OCI-LY7 (cell line): Measurements from ENCODE around the gene SELPLG. TPM values are rescaled to one million over a fixed set of nuclear protein-coding genes. Genes with fewer than 3 reads are reported as not detected.

ENCODE experiments used
- BruUV-seq: library from RNA; stranded (reverse); fragments of 400-500 nt; replicated peaks from 2 replicates; lab custom pipeline; 2021; lab: Mats Ljungman, UMichigan
- CTCF ChIA-PET: fragments of 300-600 bp; sonication (Branson Sonifier 250); formaldehyde crosslinking; loops from one replicate; lab custom pipeline; 2022; ENCODE audit warnings: antibody characterized with exemption; ENCODE audit not compliant: unreplicated experiment; lab: Charles Lee
- POLR2A ChIA-PET: fragments of 300-600 bp; sonication (Branson Sonifier 250); formaldehyde crosslinking; loops from one replicate; lab custom pipeline; 2022; ENCODE audit warnings: antibody characterized with exemption; lab: Charles Lee
- DNase-seq: peaks from one replicate; pipeline ENCODE4 v3.0.0-alpha.2; 2015; ENCODE audit warnings: low spot score
- H2AFZ ChIP-seq: fragments of 200-600 bp; sonication (generic), shearing (Covaris generic); 2 replicates; pipeline ENCODE4 v1.6.1; 2014; ENCODE audit warnings: mild to moderate bottlenecking, antibody characterized with exemption, low read length, moderate library complexity
- H3K27ac ChIP-seq: fragments of 200-600 bp; sonication (generic); 2 replicates; pipeline ENCODE4 v1.5.1; 2014; ENCODE audit warnings: mixed run types, low read depth, mild to moderate bottlenecking, moderate library complexity, low read length, inconsistent platforms; ENCODE audit not compliant: poor library complexity, severe bottlenecking
- H3K36me3 ChIP-seq: fragments of 200-600 bp; sonication (generic); 2 replicates; pipeline ENCODE4 v1.6.1; 2014; ENCODE audit warnings: mild to moderate bottlenecking, antibody characterized with exemption, low read length, moderate library complexity, mixed read lengths; ENCODE audit not compliant: insufficient read depth
- H3K4me1 ChIP-seq: fragments of 200-600 bp; sonication (generic); 2 replicates; pipeline ENCODE4 v1.5.1; 2014; ENCODE audit warnings: mild to moderate bottlenecking, low read length; ENCODE audit not compliant: insufficient read depth, poor library complexity, severe bottlenecking
- H3K4me2 ChIP-seq: fragments of 200-600 bp; sonication (generic); 2 replicates; pipeline ENCODE4 v1.6.1; 2014; ENCODE audit warnings: mild to moderate bottlenecking, low read length
- H3K4me3 ChIP-seq: fragments of 200-600 bp; sonication (generic); 2 replicates; pipeline ENCODE4 v1.5.1; 2014; ENCODE audit warnings: mild to moderate bottlenecking, low read depth, low read length; ENCODE audit not compliant: poor library complexity, severe bottlenecking
- H3K79me2 ChIP-seq: fragments of 200-600 bp; sonication (generic); 2 replicates; pipeline ENCODE4 v1.6.1; 2016; ENCODE audit warnings: low read depth, mild to moderate bottlenecking, low read length, moderate library complexity, mixed read lengths; ENCODE audit not compliant: insufficient read depth
- H3K9me2 ChIP-seq: fragments of 200-600 bp; sonication (generic); 2 replicates; pipeline ENCODE4 v1.6.1; 2016; ENCODE audit warnings: mild to moderate bottlenecking, low read length, mixed read lengths; ENCODE audit not compliant: insufficient read depth
- H3K9me3 ChIP-seq: fragments of 200-600 bp; sonication (generic); 2 replicates; pipeline ENCODE4 v1.6.1; 2014; ENCODE audit warnings: mild to moderate bottlenecking, mixed run types, low read length, mixed read lengths
- H4K20me1 ChIP-seq: fragments of 200-600 bp; sonication (generic); 2 replicates; pipeline ENCODE4 v1.6.1; 2014; ENCODE audit warnings: mild to moderate bottlenecking, antibody characterized with exemption, low read length, moderate library complexity, mixed read lengths; ENCODE audit not compliant: insufficient read depth
- EZH2phosphoT487 ChIP-seq: fragments of 200-600 bp; sonication (generic); IDR thresholded peaks from 2 replicates; pipeline ENCODE4 v1.6.1; 2018; ENCODE audit warnings: low read depth, borderline replicate concordance, mild to moderate bottlenecking, mixed run types, antibody characterized with exemption, low read length, moderate library complexity, mixed read lengths
- intact Hi-C: fragments of 100-400 bp; cut with micrococcal nuclease; formaldehyde crosslinking; loops from one replicate; pipeline ENCODE4 v1.10.0; 2022; ENCODE audit not compliant: unreplicated experiment
- total RNA-seq, 2 experiments: library from RNA; depleted of rRNA in 1 of 2; stranded (reverse); fragments of >200 nt in 1 of 2; shearing (Covaris generic) in 1 of 2; gene quantifications; 2 replicates each; pipeline ENCODE4 v1.2.3, GENCODE V29; 2014 to 2022
- TF ChIP-seq, protein P1 (sequence below): fragments of 200-600 bp; sonication (generic); conservative IDR thresholded peaks from 2 replicates; pipeline ENCODE4 v1.5.1; 2014; ENCODE audit warnings: mild to moderate bottlenecking, antibody characterized with exemption, low read length, moderate library complexity, mixed read lengths

SELPLG gene
- total RNA-seq, 2 experiments from 2014 or later, result 20.0 to 21.0 TPM

DNA sequence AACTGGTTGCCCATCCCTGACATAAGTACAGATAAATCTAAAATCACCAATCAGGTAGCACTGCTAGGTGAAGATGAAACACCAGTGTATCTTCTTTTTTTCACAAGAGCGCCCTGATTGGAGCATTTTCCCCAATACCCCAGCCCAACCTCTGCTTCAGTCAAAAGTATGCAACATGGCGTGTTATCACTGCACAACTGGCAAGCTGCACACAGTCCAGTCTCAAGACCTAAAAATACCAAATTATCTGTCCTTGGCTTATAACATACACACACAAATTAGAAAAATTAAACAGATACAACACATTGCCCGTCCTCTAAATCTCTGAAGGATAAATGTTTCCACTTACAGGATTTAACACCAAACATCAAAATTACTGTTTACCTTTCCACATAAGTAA, 20.2 kb upstream of the SELPLG start:
- Histone ChIP-seq H3K9me3 (no peaks in the 10 kb centered on the region), H3K27ac (peak overlapping the region; percentile 88), H3K36me3 (peaks cover 67% of the 10 kb centered on the region), H3K79me2 (peaks cover 4% of the 10 kb centered on the region; the same call in 1 of the 2 replicates), H2AFZ (no peak overlapping the region), H3K4me3 (peak overlapping the region; percentile 23), H3K4me2 (peak overlapping the region; percentile 66), H3K4me1 (peaks cover 55% of the 10 kb centered on the region), H3K9me2 (no peaks in the 10 kb centered on the region), H4K20me1 (no peaks in the 10 kb centered on the region)
- POLR2A ChIA-PET, result interaction anchor here (1.2 to 6.9 kb wide), 4 partner anchors 9 to 87 kb away, joined by 8 to 174 read pairs (median 24); partner anchors contain the start of gene SELPLG
- no TSS peak for BruUV-seq
- no peak for DNase-seq
- no peak for TF ChIP-seq EZH2phosphoT487
- TF ChIP-seq, protein P1, sequence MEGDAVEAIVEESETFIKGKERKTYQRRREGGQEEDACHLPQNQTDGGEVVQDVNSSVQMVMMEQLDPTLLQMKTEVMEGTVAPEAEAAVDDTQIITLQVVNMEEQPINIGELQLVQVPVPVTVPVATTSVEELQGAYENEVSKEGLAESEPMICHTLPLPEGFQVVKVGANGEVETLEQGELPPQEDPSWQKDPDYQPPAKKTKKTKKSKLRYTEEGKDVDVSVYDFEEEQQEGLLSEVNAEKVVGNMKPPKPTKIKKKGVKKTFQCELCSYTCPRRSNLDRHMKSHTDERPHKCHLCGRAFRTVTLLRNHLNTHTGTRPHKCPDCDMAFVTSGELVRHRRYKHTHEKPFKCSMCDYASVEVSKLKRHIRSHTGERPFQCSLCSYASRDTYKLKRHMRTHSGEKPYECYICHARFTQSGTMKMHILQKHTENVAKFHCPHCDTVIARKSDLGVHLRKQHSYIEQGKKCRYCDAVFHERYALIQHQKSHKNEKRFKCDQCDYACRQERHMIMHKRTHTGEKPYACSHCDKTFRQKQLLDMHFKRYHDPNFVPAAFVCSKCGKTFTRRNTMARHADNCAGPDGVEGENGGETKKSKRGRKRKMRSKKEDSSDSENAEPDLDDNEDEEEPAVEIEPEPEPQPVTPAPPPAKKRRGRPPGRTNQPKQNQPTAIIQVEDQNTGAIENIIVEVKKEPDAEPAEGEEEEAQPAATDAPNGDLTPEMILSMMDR, result no peak
- intact Hi-C loops, result no loop called here
- CTCF ChIA-PET, result interaction anchor here (0.9 to 1.1 kb wide), 2 partner anchors 10 to 25 kb away, joined by 3 to 6 read pairs; no protein-coding TSS in a partner anchor

GRCh38 chr12:108653082-108653516, 19.4 kb upstream of the SELPLG start:
- CTCF ChIA-PET, result interaction anchor here (0.9 to 1.1 kb wide), 3 partner anchors 11 to 87 kb away, joined by 3 to 6 read pairs (median 3); no protein-coding TSS in a partner anchor
- Histone ChIP-seq H3K4me2 (peak overlapping the region; percentile 66), H2AFZ (no peak overlapping the region), H4K20me1 (no peaks in the 10 kb centered on the region), H3K9me2 (no peaks in the 10 kb centered on the region), H3K27ac (peak overlapping the region; percentile 88), H3K79me2 (peaks cover 4% of the 10 kb centered on the region; the same call in 1 of the 2 replicates), H3K9me3 (no peaks in the 10 kb centered on the region), H3K36me3 (peaks cover 68% of the 10 kb centered on the region), H3K4me1 (peaks cover 55% of the 10 kb centered on the region), H3K4me3 (peak overlapping the region; percentile 37)
- DNase-seq, result peak; percentile 86
- POLR2A ChIA-PET, result interaction anchor here (0.6 to 6.9 kb wide), 11 partner anchors 8 to 1859 kb away, joined by 3 to 174 read pairs (median 4); partner anchors contain the start of gene SELPLG
- intact Hi-C loops, result no loop called here
- BruUV-seq, result no TSS peak
- TF ChIP-seq, protein P1, result no peak
- TF ChIP-seq EZH2phosphoT487, result no peak

GRCh38 chr12:108650083-108650482, 16.4 kb upstream of the SELPLG start:
- Histone ChIP-seq H3K79me2 (peaks cover 4% of the 10 kb centered on the region; the same call in 1 of the 2 replicates), H3K9me2 (no peaks in the 10 kb centered on the region), H3K4me1 (peaks cover 82% of the 10 kb centered on the region), H2AFZ (no peak overlapping the region), H3K36me3 (peaks cover 77% of the 10 kb centered on the region), H3K4me2 (no peak overlapping the region), H4K20me1 (no peaks in the 10 kb centered on the region), H3K9me3 (no peaks in the 10 kb centered on the region), H3K27ac (no peak overlapping the region), H3K4me3 (no peak overlapping the region)
- intact Hi-C loops, result no loop called here
- no peak for TF ChIP-seq EZH2phosphoT487
- TF ChIP-seq, protein P1, result no peak
- ChIA-PET CTCF (no interaction called here), POLR2A (interaction anchor here (0.6 to 6.9 kb wide), 3 partner anchors 12 to 91 kb away, joined by 5 to 174 read pairs (median 20); partner anchors contain the start of gene SELPLG)
- no TSS peak for BruUV-seq
- DNase-seq, result no peak
